HepG2 (cell line): Measurements from ENCODE around the gene SLC22A5. TPM values are rescaled to one million over a fixed set of nuclear protein-coding genes. Genes with fewer than 3 reads are reported as not detected.
A peak's percentile ranks its signal among the peaks of the same experiment; 100 is the strongest.

ENCODE experiments used
- ATAC-seq: fragments of 200-7000 bp; cut with Tn5 transposase; 3 replicates; pipeline ENCODE4 v1.9.1; 2020; ENCODE audit warnings: mild to moderate bottlenecking, moderate library complexity
- BruUV-seq: library from RNA; stranded (reverse); fragments of 400-500 nt; replicated peaks from 2 replicates; lab custom pipeline; 2021; lab: Mats Ljungman, UMichigan
- CTCF ChIA-PET: fragments of 300-600 bp; formaldehyde crosslinking; extraction: SDS; loops from one replicate; lab custom pipeline; 2021; ENCODE audit warnings: low total read pairs, inconsistent platforms, low intra/inter-chr PET ratio; lab: Yijun Ruan, JAX
- POLR2A ChIA-PET: fragments of 350-600 bp; sonication (Branson Sonifier 250); formaldehyde crosslinking; loops from one replicate; lab custom pipeline; 2020; ENCODE audit warnings: antibody characterized with exemption, inconsistent platforms; lab: Yijun Ruan, JAX
- DNase-seq: peaks from one replicate; pipeline ENCODE4 v3.0.0-alpha.2; 2015; ENCODE audit warnings: low spot score
- FAIRE-seq: peaks from 3 replicates; lab custom pipeline; 2011; peaks lifted over from hg19 to GRCh38; lab: Jason Lieb, UNC
- H2AFZ ChIP-seq: one replicate; pipeline ENCODE4 v1.6.1; 2011; ENCODE audit warnings: low read length, inconsistent platforms
- H3K27ac ChIP-seq: fragments of 300-600 bp; 3 replicates; pipeline ENCODE4 v1.8.0; 2011; ENCODE audit warnings: mixed run types, mild to moderate bottlenecking, mixed read lengths, low read length, inconsistent platforms; ENCODE audit not compliant: insufficient read depth; ENCODE audit errors: extremely low read length
- H3K27me3 ChIP-seq, 2 experiments: fragments of 200-600 bp in 1 of 2; 2 replicates in 1 of 2; 3 replicates in 1 of 2; pipeline versions ENCODE4 v1.6.0 to v1.8.0; 2011; ENCODE audit warnings: low read length in 2 of 2, mild to moderate bottlenecking in 2 of 2, moderate library complexity in 2 of 2, inconsistent platforms in 1 of 2; ENCODE audit not compliant: insufficient read depth in 2 of 2, control insufficient read depth in 1 of 2
- H3K36me3 ChIP-seq, 2 experiments: fragments of 200-600 bp in 1 of 2; replicated peaks in 1 of 2; 2 replicates in 1 of 2; 3 replicates in 1 of 2; pipeline versions ENCODE4 v1.5.1 to v1.8.0; 2011; ENCODE audit warnings: low read length in 2 of 2, inconsistent platforms in 1 of 2; ENCODE audit not compliant: insufficient read depth in 2 of 2, control insufficient read depth in 1 of 2
- H3K4me1 ChIP-seq: 2 replicates; pipeline ENCODE4 v1.5.1; 2012; ENCODE audit warnings: low read length, inconsistent platforms; ENCODE audit not compliant: insufficient read depth
- H3K4me2 ChIP-seq: 2 replicates; pipeline ENCODE4 v1.6.0; 2011; ENCODE audit warnings: low read depth, low read length, inconsistent platforms
- H3K4me3 ChIP-seq, 3 experiments: fragments of 200-600 bp in 1 of 3; sonication (generic), shearing (Covaris generic) in 1 of 3; replicated peaks in 1 of 3; 2 replicates each; pipeline ENCODE4 v1.5.1; 2011 to 2016; ENCODE audit warnings: low read length in 3 of 3, inconsistent platforms in 2 of 3, low read depth in 2 of 3, mild to moderate bottlenecking in 2 of 3, control low read depth in 1 of 3, mixed read lengths in 1 of 3; ENCODE audit not compliant: insufficient read depth in 1 of 3
- H3K79me2 ChIP-seq: one replicate; pipeline ENCODE4 v1.6.1; 2011; ENCODE audit warnings: low read length, inconsistent platforms; ENCODE audit not compliant: insufficient read depth
- H3K9ac ChIP-seq: 2 replicates; pipeline ENCODE4 v1.6.0; 2011; ENCODE audit warnings: mild to moderate bottlenecking, low read depth, low read length, inconsistent platforms; ENCODE audit not compliant: insufficient read depth
- H3K9me3 ChIP-seq: 2 replicates; pipeline ENCODE4 v1.5.1; 2012; ENCODE audit warnings: mild to moderate bottlenecking, low read length
- H4K20me1 ChIP-seq: 2 replicates; pipeline ENCODE4 v1.6.0; 2011; ENCODE audit warnings: inconsistent platforms, mild to moderate bottlenecking, low read length, moderate library complexity; ENCODE audit not compliant: insufficient read depth
- CERS6 ChIP-seq: sonication (generic); formaldehyde crosslinking; IDR thresholded peaks from 2 replicates; pipeline ENCODE4 v1.5.0; 2020; ENCODE audit warnings: missing genetic modification reagents
- FOSL1 ChIP-seq: sonication (generic); formaldehyde crosslinking; IDR thresholded peaks from 2 replicates; pipeline ENCODE4 v1.9.0; 2021; ENCODE audit warnings: missing genetic modification reagents, borderline replicate concordance
- HIC2 ChIP-seq: sonication (generic); formaldehyde crosslinking; IDR thresholded peaks from 2 replicates; pipeline ENCODE4 v1.9.0; 2022; ENCODE audit warnings: low read depth, missing genetic modification reagents
- LCORL ChIP-seq, 2 experiments: fragments of 450-650 bp in 1 of 2; sonication (generic) in 1 of 2; formaldehyde crosslinking in 1 of 2; IDR thresholded peaks; 2 replicates each; pipeline versions ENCODE4 v1.5.0 to v1.6.1; 2017 to 2020; ENCODE audit warnings: antibody characterized with exemption in 1 of 2, missing genetic modification reagents in 1 of 2
- MEF2D ChIP-seq: sonication (generic); formaldehyde crosslinking; IDR thresholded peaks from 2 replicates; pipeline ENCODE4 v1.5.1; 2020; ENCODE audit warnings: mild to moderate bottlenecking, missing genetic modification reagents
- NFATC3 ChIP-seq: sonication (generic); formaldehyde crosslinking; IDR thresholded peaks from 2 replicates; pipeline ENCODE4 v1.5.1; 2020; ENCODE audit warnings: mild to moderate bottlenecking, missing genetic modification reagents
- POLR2G ChIP-seq: fragments of 200-400 bp; formaldehyde crosslinking; IDR thresholded peaks from 2 replicates; pipeline ENCODE4 v1.6.1; 2018; ENCODE audit warnings: mild to moderate bottlenecking, low read depth, low read length, moderate library complexity
- RARA ChIP-seq: IDR thresholded peaks from 2 replicates; pipeline ENCODE4 v1.6.1; 2016; ENCODE audit warnings: missing genetic modification reagents, missing compliant biosample characterization
- RCOR2 ChIP-seq: IDR thresholded peaks from 2 replicates; pipeline ENCODE4 v1.6.1; 2016; ENCODE audit warnings: missing biosample characterization, missing genetic modification reagents
- RXRB ChIP-seq: IDR thresholded peaks from 2 replicates; pipeline ENCODE4 v1.6.1; 2016; ENCODE audit warnings: borderline replicate concordance, missing genetic modification reagents, missing compliant biosample characterization
- SOX5 ChIP-seq: IDR thresholded peaks from 2 replicates; pipeline ENCODE4 v1.6.1; 2016; ENCODE audit warnings: borderline replicate concordance
- TFAP4 ChIP-seq: sonication (generic); IDR thresholded peaks from 2 replicates; pipeline ENCODE4 v1.6.1; 2016; ENCODE audit warnings: low read depth, borderline replicate concordance
- TRIM24 ChIP-seq: sonication (generic); formaldehyde crosslinking; IDR thresholded peaks from 2 replicates; pipeline ENCODE4 v1.8.0; 2022; ENCODE audit warnings: mild to moderate bottlenecking, missing genetic modification reagents
- ZFX ChIP-seq: sonication (generic); formaldehyde crosslinking; IDR thresholded peaks from 2 replicates; pipeline ENCODE4 v1.4.0; 2020; ENCODE audit warnings: mild to moderate bottlenecking, low read depth, missing genetic modification reagents, moderate library complexity
- ZNF251 ChIP-seq: sonication (generic); formaldehyde crosslinking; IDR thresholded peaks from 2 replicates; pipeline ENCODE4 v1.9.0; 2021; ENCODE audit warnings: mild to moderate bottlenecking, missing genetic modification reagents
- ZNF263 ChIP-seq: sonication (generic); formaldehyde crosslinking; IDR thresholded peaks from 2 replicates; pipeline ENCODE4 v1.4.0; 2020; ENCODE audit warnings: missing genetic modification reagents
- WGBS: methylation state at CpG from one replicate; pipeline ENCODE4 v1.1.6; 2017; ENCODE audit warnings: low lambda C conversion rate; 5-methylcytosine and 5-hydroxymethylcytosine counted together
- in situ Hi-C: cut with HindIII; loops from 2 replicates; pipeline ENCODE4 v1.10.0; 2017; ENCODE audit warnings: low pct_unique_long_range_greater_than_20kb; ENCODE audit not compliant: extremely low pct_ligation_motif_present
- intact Hi-C: fragments of 100-400 bp; cut with micrococcal nuclease; formaldehyde crosslinking; loops from one replicate; pipeline ENCODE4 v1.10.0; 2022; ENCODE audit not compliant: unreplicated experiment
- polyA plus RNA-seq, 8 experiments: library from polyadenylated mRNA; depleted of rRNA in 3 of 8; stranded (reverse) in 7 of 8; unstranded in 1 of 8; fragments of >200 nt; fragmentation: Illumina TruSeq in 4 of 8; extraction: Trizol in 4 of 8; gene quantifications; 2 replicates each; pipeline versions ENCODE4 v1.2.1 to v1.2.3, GENCODE V29; 2011 to 2016; ENCODE audit warnings: low read depth in 4 of 8, missing spikeins in 1 of 8, mixed read lengths in 1 of 8; ENCODE audit not compliant: insufficient read depth in 1 of 8
- total RNA-seq, 5 experiments: library from RNA; depleted of rRNA; stranded (reverse); fragments of >200 nt; fragmentation: Illumina TruSeq; extraction: Trizol; gene quantifications; 2 replicates each; pipeline ENCODE4 v1.2.3, GENCODE V29; 2016; ENCODE audit warnings: low read depth in 1 of 5

The SLC22A5 gene
- total and polyA plus RNA-seq, 2 of the 13 experiments (the other 11 are each of a cell fraction or from before 2014, with no cell fraction given), result 7.1 to 15.1 TPM

- TF ChIP-seq TFAP4 (no peak), TRIM24 (CRISPR knock-in tag) (no peak), ZFX (CRISPR knock-in tag) (no peak), LCORL (IDR thresholded peaks at IDR 0.05) (no peak), LCORL (CRISPR knock-in tag; IDR thresholded peaks at IDR 0.05) (no peak), NFATC3 (CRISPR knock-in tag) (no peak), CERS6 (CRISPR knock-in tag) (no peak)
Observed at GRCh38 chr5:132389585-132390286, 20.2 kb downstream of the SLC22A5 start (continued).

GRCh38 chr5:132391247-132391646 is 21.7 kb downstream of the SLC22A5 start:
- H3K27ac ChIP-seq, result no peak overlapping the region
- 55% methylated on average over 5 of the region's 5 CpGs for WGBS
- H3K27me3 ChIP-seq, result no peaks in the 10 kb centered on the region
- H2AFZ ChIP-seq, result no peak overlapping the region
- no TSS peak for BruUV-seq
- DNase-seq (no peak), ATAC-seq (no peak), FAIRE-seq (no peak)
- no peak overlapping the region for H3K4me2 ChIP-seq
- no peaks in the 10 kb centered on the region for H3K79me2 ChIP-seq
- no peaks in the 10 kb centered on the region for H4K20me1 ChIP-seq
- H3K9me3 ChIP-seq, result no peaks in the 10 kb centered on the region
- H3K4me1 ChIP-seq, result peaks cover 36% of the 10 kb centered on the region
- H3K4me3 ChIP-seq, result no peak overlapping the region
- in situ Hi-C loops, result loop anchor here (25.0 kb wide), 1 partner anchor 271 kb away; the partner anchor contains the start of genes IL13 and IL4
- intact Hi-C loops, result no loop called here
- H3K36me3 ChIP-seq, result peaks cover 3 to 4% of the 10 kb centered on the region in 2 experiments; a peak in 4 of 5 replicates
- CTCF ChIA-PET, result no interaction called here
- no peak overlapping the region for H3K9ac ChIP-seq
- POLR2A ChIA-PET, result no interaction called here
- TF ChIP-seq RXRB (CRISPR knock-in tag), result peak; percentile 17; the same call in 1 of the 2 replicates
- TF ChIP-seq RARA (CRISPR knock-in tag), result peak; percentile 86
- TF ChIP-seq RCOR2, result no peak
- no peak for TF ChIP-seq FOSL1
- peak; percentile 37; the same call in 1 of the 2 replicates for TF ChIP-seq SOX5 (CRISPR knock-in tag)
- TF ChIP-seq POLR2G, result no peak
- no peak for TF ChIP-seq HIC2 (CRISPR knock-in tag)
- no peak for TF ChIP-seq ZNF251 (CRISPR knock-in tag)
- peak; percentile 54; the same call in 1 of the 2 replicates for TF ChIP-seq ZNF263
- TF ChIP-seq MEF2D (CRISPR knock-in tag), result peak; percentile 76
